ENCODE results near the gene CLDN25.

GRCh38 chr11:113827477-113827876 is 47.9 kb downstream of the CLDN25 start:
- TF ChIP-seq CTCF (IDR thresholded peaks at IDR 0.05) = no peak
- no peak for TF ChIP-seq POLR2A (IDR thresholded peaks at IDR 0.05; ENCODE audit: low read depth)
